ENCODE results near the gene TBX21. TPM values are rescaled to one million over a fixed set of nuclear protein-coding genes. Genes with fewer than 3 reads are reported as not detected.

TBX21 gene
- total RNA-seq, 2 donors from 2014 or later, result 27.9 to 45.5 TPM

- Mint-ChIP-seq H3K27me3 (ENCODE audit: low read depth) (no peaks in the 10 kb centered on the region), H3K4me1 (ENCODE audit: low read depth) (peaks cover 57% of the 10 kb centered on the region)
- peak; percentile 61 to 68 for DNase-seq
Observed at GRCh38 chr17:47693731-47694580, 39.1 kb upstream of the TBX21 start, which contains the start of gene TBKBP1. Gene TBKBP1, plus strand, starts transcription at chr17:47694161. Its CDS starts 1,952 bp downstream, at chr17:47696113.

GRCh38 chr17:47694581-47695428, 38.2 kb upstream of the TBX21 start:
- ATAC-seq (replicated peaks in 1 of 2) (peak; percentile 55 to 57), DNase-seq (peak; percentile 60 to 72)
- peak overlapping the region; percentile 80 to 86 for H3K4me3 Mint-ChIP-seq
- no peaks in the 10 kb centered on the region for H3K9me3 Mint-ChIP-seq
- H3K27ac Mint-ChIP-seq, result peak overlapping the region; percentile 79
- H3K4me1 Mint-ChIP-seq (ENCODE audit: low read depth), result peaks cover 65% of the 10 kb centered on the region
- H3K27me3 Mint-ChIP-seq (ENCODE audit: low read depth), result no peaks in the 10 kb centered on the region
- H3K36me3 Mint-ChIP-seq (ENCODE audit: insufficient read depth in 2 of 2), result peaks cover 2 to 4% of the 10 kb centered on the region in 2 donors

More at GRCh38 chr17:47693731-47694580, 39.1 kb upstream of the TBX21 start, which contains the start of gene TBKBP1:
- peak within 1 kb of the TSS; percentile 86 to 95 for H3K4me3 Mint-ChIP-seq
- ATAC-seq (replicated peaks in 1 of 2), result peak; percentile 36 to 48
- peaks cover 2 to 4% of the 10 kb centered on the region in 2 donors for H3K36me3 Mint-ChIP-seq (ENCODE audit: insufficient read depth in 2 of 2)
- peak within 1 kb of the TSS; percentile 97 for H3K27ac Mint-ChIP-seq
- H3K9me3 Mint-ChIP-seq, result no peaks in the 10 kb centered on the region

- Mint-ChIP-seq H3K4me3 (peak overlapping the region; percentile 80 to 86), H3K4me1 (ENCODE audit: low read depth) (peaks cover 62% of the 10 kb centered on the region), H3K27me3 (ENCODE audit: low read depth) (no peaks in the 10 kb centered on the region), H3K36me3 (ENCODE audit: insufficient read depth in 2 of 2) (peaks cover 2 to 4% of the 10 kb centered on the region in 2 donors), H3K27ac (peak overlapping the region; percentile 79), H3K9me3 (no peaks in the 10 kb centered on the region)
- ATAC-seq (replicated peaks in 1 of 2), result no peak
- DNase-seq, result no peak
Observed at GRCh38 chr17:47695429-47696376, 37.3 kb upstream of the TBX21 start.

- Mint-ChIP-seq H3K4me3 (peak overlapping the region in 1 of 2 donors; percentile 15), H3K27me3 (ENCODE audit: low read depth) (no peaks in the 10 kb centered on the region), H3K36me3 (ENCODE audit: insufficient read depth in 2 of 2) (peaks cover 2 to 4% of the 10 kb centered on the region in 2 donors), H3K9me3 (no peaks in the 10 kb centered on the region), H3K27ac (no peak overlapping the region), H3K4me1 (ENCODE audit: low read depth) (peaks cover 69% of the 10 kb centered on the region)
- no peak for ATAC-seq (replicated peaks in 1 of 2)
- no peak for DNase-seq
Observed at GRCh38 chr17:47696717-47697642, 36.1 kb upstream of the TBX21 start.

GRCh38 chr17:47697906-47698711, 34.9 kb upstream of the TBX21 start:
- Mint-ChIP-seq H3K4me1 (ENCODE audit: low read depth) (peaks cover 69% of the 10 kb centered on the region), H3K4me3 (no peak overlapping the region), H3K27ac (no peak overlapping the region), H3K9me3 (no peaks in the 10 kb centered on the region), H3K36me3 (ENCODE audit: insufficient read depth in 2 of 2) (peaks cover 2 to 4% of the 10 kb centered on the region in 2 donors), H3K27me3 (ENCODE audit: low read depth) (no peaks in the 10 kb centered on the region)
- DNase-seq (no peak), ATAC-seq (replicated peaks in 1 of 2) (no peak)

GRCh38 chr17:47698749-47699535, 34.1 kb upstream of the TBX21 start:
- peaks cover 71% of the 10 kb centered on the region for H3K4me1 Mint-ChIP-seq (ENCODE audit: low read depth)
- H3K9me3 Mint-ChIP-seq, result no peaks in the 10 kb centered on the region
- peaks cover 0 to 2% of the 10 kb centered on the region in 2 donors for H3K36me3 Mint-ChIP-seq (ENCODE audit: insufficient read depth in 2 of 2)
- H3K27me3 Mint-ChIP-seq (ENCODE audit: low read depth), result no peaks in the 10 kb centered on the region
- ATAC-seq (replicated peaks in 1 of 2) (peak; percentile 37 to 43), DNase-seq (peak; percentile 79 to 86)
- H3K4me3 Mint-ChIP-seq, result peak overlapping the region in 1 of 2 donors; percentile 20
- no peak overlapping the region for H3K27ac Mint-ChIP-seq

GRCh38 chr17:47699536-47699840, 33.5 kb upstream of the TBX21 start:
- Mint-ChIP-seq H3K27me3 (ENCODE audit: low read depth) (no peaks in the 10 kb centered on the region), H3K27ac (no peak overlapping the region), H3K9me3 (no peaks in the 10 kb centered on the region), H3K4me3 (no peak overlapping the region), H3K4me1 (ENCODE audit: low read depth) (peaks cover 77% of the 10 kb centered on the region), H3K36me3 (ENCODE audit: insufficient read depth in 2 of 2) (peaks cover 0 to 2% of the 10 kb centered on the region in 2 donors)
- ATAC-seq (replicated peaks in 1 of 2), result no peak
- DNase-seq, result no peak

- Mint-ChIP-seq H3K4me3 (peak overlapping the region; percentile 42 to 60), H3K4me1 (ENCODE audit: low read depth) (peaks cover 79% of the 10 kb centered on the region), H3K27ac (peak overlapping the region; percentile 83), H3K36me3 (ENCODE audit: insufficient read depth in 2 of 2) (peaks cover 0 to 2% of the 10 kb centered on the region in 2 donors), H3K9me3 (no peaks in the 10 kb centered on the region), H3K27me3 (ENCODE audit: low read depth) (no peaks in the 10 kb centered on the region)
- ATAC-seq (replicated peaks in 1 of 2) (peak; percentile 3 to 38), DNase-seq (no peak)
Observed at GRCh38 chr17:47700471-47701449, 32.3 kb upstream of the TBX21 start.

GRCh38 chr17:47701608-47702007, 31.4 kb upstream of the TBX21 start:
- Mint-ChIP-seq H3K27me3 (ENCODE audit: low read depth) (no peaks in the 10 kb centered on the region), H3K4me1 (ENCODE audit: low read depth) (peaks cover 81% of the 10 kb centered on the region), H3K36me3 (ENCODE audit: insufficient read depth in 2 of 2) (peaks cover 0 to 2% of the 10 kb centered on the region in 2 donors), H3K9me3 (no peaks in the 10 kb centered on the region), H3K27ac (peak overlapping the region; percentile 83), H3K4me3 (peak overlapping the region; percentile 21 to 60)
- no peak for ATAC-seq (replicated peaks in 1 of 2)
- no peak for DNase-seq
